HG03039 (cell line): Measurements from ENCODE around the gene FBXO9.

Experiments
- ATAC-seq: cut with Tn5 transposase; IDR thresholded peaks from one replicate; pipeline ENCODE4 v1.9.1; 2021; ENCODE audit warnings: mild to moderate bottlenecking, moderate library complexity; ENCODE audit not compliant: unreplicated experiment

Gene FBXO9

GRCh38 chr6:53065266-53066076 is at the start of gene FBXO9:
Gene FBXO9, plus strand, starts transcription at chr6:53065404. Its CDS starts 386 bp downstream, at chr6:53065790.
- ATAC-seq = peak; percentile 38

DNA sequence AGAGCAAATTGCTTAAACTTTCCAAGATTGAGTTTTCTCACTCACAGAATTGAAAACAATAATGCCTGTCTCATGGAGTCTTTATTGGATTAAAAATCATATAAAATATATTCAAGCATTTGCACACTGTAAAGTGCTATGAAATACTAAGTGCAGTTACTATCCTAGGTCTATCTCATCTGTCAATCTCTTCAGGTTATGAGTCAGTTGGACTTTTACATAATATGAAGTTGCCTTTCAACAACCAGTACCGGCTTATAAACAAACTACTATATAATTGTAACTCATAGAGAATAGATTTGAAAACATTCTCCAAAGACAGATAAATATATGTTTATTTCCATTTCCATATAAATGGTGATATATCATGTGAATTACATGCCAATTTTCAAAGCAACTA is 49.7 kb upstream of the FBXO9 start:
- ATAC-seq = no peak

GRCh38 chr6:53018446-53018845 is 46.8 kb upstream of the FBXO9 start:
- no peak for ATAC-seq

DNA sequence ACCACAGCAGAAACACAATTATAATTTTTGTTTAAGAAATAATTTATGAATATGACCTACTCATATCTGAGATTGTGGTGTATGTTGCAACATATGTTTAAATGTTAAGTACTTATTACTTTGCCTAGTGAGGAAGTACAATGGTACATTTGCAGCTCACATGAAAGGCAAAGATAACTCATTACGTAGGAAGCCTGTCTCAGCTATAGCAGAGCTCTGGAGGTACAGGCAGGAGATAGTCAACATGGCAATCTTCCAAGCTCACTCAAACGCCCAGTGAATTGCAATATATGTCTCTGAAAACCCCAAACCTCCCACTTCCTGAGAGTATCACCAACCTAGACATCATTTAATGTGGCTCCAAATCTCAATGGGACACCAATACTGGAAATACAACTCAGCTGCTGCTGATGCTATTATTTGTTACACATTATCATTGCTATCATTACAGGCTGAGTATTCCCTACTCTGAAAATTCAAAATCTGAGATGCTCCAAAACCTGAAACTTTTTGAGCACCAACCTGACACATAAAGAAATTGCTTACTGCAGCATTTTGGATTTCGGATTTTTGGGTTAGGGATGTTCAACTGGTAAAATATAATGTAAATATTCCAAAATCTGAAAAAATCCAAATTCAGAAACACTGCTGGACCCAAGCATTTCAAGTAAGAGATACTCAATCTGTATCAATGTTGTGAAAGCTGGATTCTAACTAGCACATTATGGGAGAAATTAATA is 45.0 kb upstream of the FBXO9 start:
- ATAC-seq = no peak

DNA sequence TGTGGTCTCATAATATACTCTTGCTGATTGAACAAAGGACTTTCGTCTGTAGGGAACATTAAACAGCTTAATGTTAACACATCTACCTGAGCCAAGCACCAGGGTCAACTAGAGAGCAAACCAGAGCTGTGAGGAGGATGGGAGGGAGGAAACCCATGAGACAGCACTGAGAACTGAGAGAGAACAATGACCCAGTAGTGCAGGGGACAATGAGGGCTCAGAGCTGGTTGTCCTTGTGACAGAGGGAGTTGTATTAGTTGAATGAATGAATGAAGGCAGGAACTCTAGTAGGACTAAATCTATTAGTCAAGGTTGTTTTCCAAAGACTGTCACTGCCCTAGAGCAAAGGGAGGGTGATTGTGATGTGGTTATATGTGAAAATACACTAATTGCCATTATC is 41.9 kb upstream of the FBXO9 start:
- no peak for ATAC-seq

GRCh38 chr6:53026526-53026925 is 38.7 kb upstream of the FBXO9 start:
- ATAC-seq = no peak

DNA sequence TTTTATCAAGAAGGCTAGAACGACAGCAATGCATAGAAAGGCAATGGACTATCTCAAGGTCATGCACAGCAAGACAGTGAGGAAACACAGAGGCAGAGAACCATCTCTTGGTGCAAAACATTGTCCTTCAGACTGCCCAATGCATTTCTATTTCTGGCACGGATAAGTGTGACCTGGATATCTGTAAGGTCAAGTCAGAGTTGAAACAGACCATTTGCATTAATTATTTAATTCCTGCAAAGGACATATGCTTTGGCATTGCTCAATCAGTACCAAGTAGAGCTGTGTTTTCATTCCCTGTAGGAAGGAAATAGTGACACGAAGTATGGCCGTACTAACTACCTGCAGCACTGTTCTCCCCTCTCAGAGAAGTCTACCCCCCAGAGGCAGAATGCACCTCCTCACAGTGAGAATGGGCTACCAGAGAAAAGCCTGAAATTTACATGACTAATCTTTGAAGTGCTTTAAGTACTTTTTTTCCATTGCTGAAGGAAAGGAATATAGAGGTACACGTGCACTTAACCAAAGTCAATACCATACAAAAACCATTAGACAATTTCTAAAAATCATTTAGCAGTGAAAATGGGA is 38.0 kb upstream of the FBXO9 start:
- ATAC-seq = no peak

- ATAC-seq = no peak
Observed at GRCh38 chr6:53028467-53028866, 36.7 kb upstream of the FBXO9 start.

GRCh38 chr6:53029257-53029656 is 35.9 kb upstream of the FBXO9 start:
- ATAC-seq = no peak

DNA sequence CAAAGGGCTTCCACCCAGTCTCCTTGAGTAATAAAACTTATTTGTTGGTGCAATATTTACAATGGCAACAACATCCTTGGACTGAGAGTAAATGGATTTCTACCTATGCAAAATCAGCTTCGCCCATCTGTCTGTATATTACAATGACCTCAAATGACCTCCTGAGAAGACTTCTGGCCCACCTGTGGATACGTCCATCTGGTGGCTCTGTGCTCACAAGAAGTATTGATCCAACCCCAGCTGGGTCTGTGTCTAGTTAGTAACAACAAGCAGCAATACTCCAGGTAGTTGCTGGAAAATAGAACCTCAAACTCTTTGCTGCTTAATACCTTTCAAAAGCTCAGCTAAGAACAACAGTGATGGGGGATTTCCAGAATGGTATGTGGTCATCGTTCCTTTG is 35.4 kb upstream of the FBXO9 start:
- ATAC-seq = no peak

GRCh38 chr6:53031281-53031680 is 33.9 kb upstream of the FBXO9 start:
- ATAC-seq = no peak

GRCh38 chr6:53032849-53033248 is 32.4 kb upstream of the FBXO9 start:
- no peak for ATAC-seq

- no peak for ATAC-seq
Observed at GRCh38 chr6:53033764-53034163, 31.4 kb upstream of the FBXO9 start.

DNA sequence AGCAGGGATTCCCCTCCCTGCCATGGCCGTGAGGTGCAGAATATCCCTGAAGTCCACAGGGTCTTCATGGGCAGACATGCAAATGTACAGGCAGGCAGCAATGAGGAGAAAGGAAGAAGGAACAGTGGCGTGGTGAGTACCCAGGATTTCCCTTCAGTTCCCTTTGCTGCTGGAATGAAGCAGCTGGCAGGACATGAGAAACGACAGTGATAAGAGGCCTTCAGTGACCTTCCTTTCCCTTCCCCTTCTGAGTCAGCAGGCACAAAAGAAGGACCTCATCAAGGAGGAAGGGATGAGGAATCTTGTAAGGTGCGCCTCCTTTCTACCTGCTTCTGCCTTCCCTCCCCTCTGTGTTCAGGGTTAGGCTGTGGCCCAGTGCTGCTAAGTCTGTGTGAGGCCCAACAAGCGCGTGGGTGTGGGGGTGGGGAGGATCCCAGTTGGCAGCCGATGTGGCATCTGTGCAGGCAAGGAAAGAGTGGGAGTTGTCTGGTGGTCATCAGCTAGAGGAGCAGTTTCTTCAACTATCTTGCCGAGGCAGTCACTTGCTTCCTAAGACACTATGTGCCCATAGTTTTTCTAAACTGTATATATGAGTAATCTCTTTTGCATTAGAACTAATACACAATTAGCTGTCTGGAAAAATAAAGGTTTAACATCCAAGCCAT is 29.5 kb upstream of the FBXO9 start:
- ATAC-seq = no peak

DNA sequence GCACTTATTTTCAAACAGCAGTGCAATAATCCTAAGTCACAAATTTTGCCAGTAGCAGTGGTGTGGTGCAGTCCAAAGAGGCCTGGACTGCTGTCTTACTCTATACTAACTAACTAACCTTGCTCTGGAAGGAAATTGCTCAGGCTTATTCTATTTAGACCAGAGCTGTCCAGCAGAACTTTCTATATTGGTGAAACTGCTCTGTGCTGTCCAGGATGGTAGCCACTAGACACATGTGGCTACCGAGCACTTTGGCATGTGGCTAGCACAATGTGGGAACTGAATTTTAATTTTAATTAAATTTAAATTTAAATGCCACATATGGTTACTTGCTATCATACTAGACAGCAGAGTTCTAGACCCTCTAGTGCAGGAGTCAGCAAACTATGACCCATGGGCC is 27.1 kb upstream of the FBXO9 start:
- no peak for ATAC-seq

GRCh38 chr6:53038596-53038995 is 26.6 kb upstream of the FBXO9 start:
- no peak for ATAC-seq

DNA sequence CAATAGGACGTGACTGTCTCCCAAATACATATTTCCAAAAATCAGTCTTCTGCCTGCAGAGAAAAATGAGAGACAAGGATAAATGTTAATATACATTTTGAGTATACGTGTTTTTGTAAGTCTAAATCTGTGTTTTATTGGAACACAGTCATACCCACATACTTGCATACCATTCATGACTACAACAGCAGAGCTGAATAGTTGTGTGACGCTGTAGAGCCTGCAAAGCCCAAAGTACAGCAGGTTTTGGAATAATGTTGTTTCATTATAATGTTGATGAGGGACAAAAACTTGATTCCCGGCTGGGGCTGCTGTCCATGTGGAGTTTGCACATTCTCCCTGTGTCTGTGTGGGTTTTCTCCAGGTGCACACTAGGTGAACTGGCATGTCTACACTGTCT is 23.8 kb upstream of the FBXO9 start:
- no peak for ATAC-seq

DNA sequence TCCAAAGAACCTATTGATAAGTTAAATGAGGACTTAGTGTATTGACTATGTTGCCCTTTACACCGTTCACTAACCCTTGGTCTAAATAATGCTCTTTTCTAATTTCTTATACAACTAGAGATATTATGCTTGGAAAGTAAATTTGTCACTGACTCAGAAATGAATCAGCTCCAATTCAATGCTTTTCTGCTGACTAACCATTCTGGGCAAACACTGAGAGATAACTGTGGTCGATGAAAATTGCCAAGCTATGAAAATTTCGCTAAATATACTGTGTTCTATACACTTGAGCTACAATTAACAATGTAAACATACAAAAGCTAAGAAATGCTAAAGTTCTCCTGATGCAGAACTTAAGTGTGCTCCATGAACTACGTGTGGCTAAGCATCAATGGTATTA is 23.1 kb upstream of the FBXO9 start:
- ATAC-seq = no peak

- ATAC-seq = no peak
Observed at GRCh38 chr6:53043581-53043980, 21.6 kb upstream of the FBXO9 start.

DNA sequence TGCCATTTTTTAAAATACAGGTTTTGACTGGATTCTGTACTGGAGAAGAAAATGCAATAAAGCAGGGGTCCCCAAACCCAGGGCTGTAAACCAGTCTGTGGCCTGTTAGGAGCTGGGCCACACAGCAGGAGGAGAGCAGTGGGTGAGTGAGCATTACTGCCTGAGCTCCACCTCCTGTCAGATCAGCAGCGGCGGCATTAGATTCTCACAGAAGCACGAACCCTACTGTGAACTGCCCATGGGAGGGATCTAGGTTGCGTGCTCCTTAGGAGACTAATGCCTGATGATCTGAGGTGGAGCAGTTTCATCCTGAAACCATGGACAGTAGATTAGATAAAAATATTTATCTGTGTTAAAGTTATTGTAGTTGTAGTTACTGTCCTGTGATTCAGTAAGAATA is 21.1 kb upstream of the FBXO9 start:
- no peak for ATAC-seq

GRCh38 chr6:53044572-53044971 is 20.6 kb upstream of the FBXO9 start:
- ATAC-seq = no peak
